ENCODE results near the gene LRRN3. TPM values are rescaled to one million over a fixed set of nuclear protein-coding genes. Genes with fewer than 3 reads are reported as not detected.

Gene LRRN3
- total and polyA plus RNA-seq, 4 donors, result 39.6 to 106 (median 78.3) TPM

GRCh38 chr7:111145472-111145871 is 54.5 kb downstream of the LRRN3 start:
- no peaks in the 10 kb centered on the region for H3K27me3 ChIP-seq (ENCODE audit: control insufficient read depth, insufficient read depth, low read length)
- H3K9me3 ChIP-seq (ENCODE audit: control insufficient read depth, insufficient read depth, low read length), result no peaks in the 10 kb centered on the region
- no peak for DNase-seq (ENCODE audit: low read depth in 4 of 6, low spot score in 6 of 6)
- H3K36me3 ChIP-seq (ENCODE audit: control insufficient read depth, insufficient read depth, low read length), result no peaks in the 10 kb centered on the region
- WGBS (ENCODE audit: insufficient coverage), result no CpG with 5 or more reads among the region's 2 CpGs
- H3K27ac ChIP-seq (ENCODE audit: low read depth, low read length), result no peak overlapping the region
- H3K4me1 ChIP-seq (ENCODE audit: control insufficient read depth, insufficient read depth, low read length), result no peaks in the 10 kb centered on the region
- H3K4me3 ChIP-seq (ENCODE audit: low read depth, low read length), result no peak overlapping the region

GRCh38 chr7:111146136-111146535 is 55.2 kb downstream of the LRRN3 start:
- Histone ChIP-seq H3K27me3 (ENCODE audit: control insufficient read depth, insufficient read depth, low read length) (no peaks in the 10 kb centered on the region), H3K27ac (ENCODE audit: low read depth, low read length) (no peak overlapping the region), H3K9me3 (ENCODE audit: control insufficient read depth, insufficient read depth, low read length) (no peaks in the 10 kb centered on the region), H3K4me1 (ENCODE audit: control insufficient read depth, insufficient read depth, low read length) (no peaks in the 10 kb centered on the region), H3K36me3 (ENCODE audit: control insufficient read depth, insufficient read depth, low read length) (no peaks in the 10 kb centered on the region), H3K4me3 (ENCODE audit: low read depth, low read length) (no peak overlapping the region)
- no peak for DNase-seq (ENCODE audit: low read depth in 4 of 6, low spot score in 6 of 6)

- no peaks in the 10 kb centered on the region for H3K36me3 ChIP-seq (ENCODE audit: control insufficient read depth, insufficient read depth, low read length)
- H3K4me3 ChIP-seq (ENCODE audit: low read depth, low read length), result no peak overlapping the region
- no peak for DNase-seq (ENCODE audit: low read depth in 4 of 6, low spot score in 6 of 6)
These were observed 57.0 kb downstream of the LRRN3 start for GRCh38 chr7:111147708-111148533.

GRCh38 chr7:111150709-111151108 is 59.8 kb downstream of the LRRN3 start:
- no CpG with 5 or more reads among the region's 1 CpG for WGBS (ENCODE audit: insufficient coverage)
- DNase-seq (ENCODE audit: low read depth in 4 of 6, low spot score in 6 of 6), result no peak
- Histone ChIP-seq H3K4me3 (ENCODE audit: low read depth, low read length) (no peak overlapping the region), H3K27ac (ENCODE audit: low read depth, low read length) (no peak overlapping the region), H3K9me3 (ENCODE audit: control insufficient read depth, insufficient read depth, low read length) (no peaks in the 10 kb centered on the region), H3K4me1 (ENCODE audit: control insufficient read depth, insufficient read depth, low read length) (no peaks in the 10 kb centered on the region), H3K36me3 (ENCODE audit: control insufficient read depth, insufficient read depth, low read length) (no peaks in the 10 kb centered on the region), H3K27me3 (ENCODE audit: control insufficient read depth, insufficient read depth, low read length) (no peaks in the 10 kb centered on the region)

More at GRCh38 chr7:111147708-111148533, 57.0 kb downstream of the LRRN3 start:
- Histone ChIP-seq H3K27ac (ENCODE audit: low read depth, low read length) (no peak overlapping the region), H3K9me3 (ENCODE audit: control insufficient read depth, insufficient read depth, low read length) (no peaks in the 10 kb centered on the region), H3K4me1 (ENCODE audit: control insufficient read depth, insufficient read depth, low read length) (no peaks in the 10 kb centered on the region), H3K27me3 (ENCODE audit: control insufficient read depth, insufficient read depth, low read length) (no peaks in the 10 kb centered on the region)
- WGBS (ENCODE audit: insufficient coverage), result no CpG with 5 or more reads among the region's 6 CpGs

GRCh38 chr7:111159426-111159825 is 68.5 kb downstream of the LRRN3 start:
- Histone ChIP-seq H3K36me3 (ENCODE audit: control insufficient read depth, insufficient read depth, low read length) (no peaks in the 10 kb centered on the region), H3K9me3 (ENCODE audit: control insufficient read depth, insufficient read depth, low read length) (peaks cover 2% of the 10 kb centered on the region), H3K27me3 (ENCODE audit: control insufficient read depth, insufficient read depth, low read length) (no peaks in the 10 kb centered on the region), H3K4me1 (ENCODE audit: control insufficient read depth, insufficient read depth, low read length) (no peaks in the 10 kb centered on the region), H3K4me3 (ENCODE audit: low read depth, low read length) (no peak overlapping the region), H3K27ac (ENCODE audit: low read depth, low read length) (no peak overlapping the region)
- DNase-seq (ENCODE audit: low read depth in 4 of 6, low spot score in 6 of 6), result no peak

- Histone ChIP-seq H3K27ac (ENCODE audit: low read depth, low read length) (no peak overlapping the region), H3K4me1 (ENCODE audit: control insufficient read depth, insufficient read depth, low read length) (no peaks in the 10 kb centered on the region), H3K27me3 (ENCODE audit: control insufficient read depth, insufficient read depth, low read length) (no peaks in the 10 kb centered on the region), H3K36me3 (ENCODE audit: control insufficient read depth, insufficient read depth, low read length) (no peaks in the 10 kb centered on the region), H3K9me3 (ENCODE audit: control insufficient read depth, insufficient read depth, low read length) (peaks cover 2% of the 10 kb centered on the region), H3K4me3 (ENCODE audit: low read depth, low read length) (no peak overlapping the region)
- no peak for DNase-seq (ENCODE audit: low read depth in 4 of 6, low spot score in 6 of 6)
These were observed 69.4 kb downstream of the LRRN3 start for GRCh38 chr7:111160297-111160696.

- Histone ChIP-seq H3K27me3 (ENCODE audit: control insufficient read depth, insufficient read depth, low read length) (no peaks in the 10 kb centered on the region), H3K9me3 (ENCODE audit: control insufficient read depth, insufficient read depth, low read length) (no peaks in the 10 kb centered on the region), H3K4me1 (ENCODE audit: control insufficient read depth, insufficient read depth, low read length) (no peaks in the 10 kb centered on the region), H3K36me3 (ENCODE audit: control insufficient read depth, insufficient read depth, low read length) (no peaks in the 10 kb centered on the region), H3K27ac (ENCODE audit: low read depth, low read length) (no peak overlapping the region), H3K4me3 (ENCODE audit: low read depth, low read length) (no peak overlapping the region)
- DNase-seq (ENCODE audit: low read depth in 4 of 6, low spot score in 6 of 6), result no peak
- 92% methylated on average over 3 of the region's 3 CpGs for WGBS (ENCODE audit: insufficient coverage)
These were observed 71.8 kb downstream of the LRRN3 start for GRCh38 chr7:111162692-111163091.

GRCh38 chr7:111164442-111164841 is 73.5 kb downstream of the LRRN3 start:
- H3K4me3 ChIP-seq (ENCODE audit: low read depth, low read length), result no peak overlapping the region

GRCh38 chr7:111168182-111168581 is 77.3 kb downstream of the LRRN3 start:
- H3K4me3 ChIP-seq (ENCODE audit: low read depth, low read length), result no peak overlapping the region
- H3K36me3 ChIP-seq (ENCODE audit: control insufficient read depth, insufficient read depth, low read length), result no peaks in the 10 kb centered on the region
- H3K9me3 ChIP-seq (ENCODE audit: control insufficient read depth, insufficient read depth, low read length), result no peaks in the 10 kb centered on the region
- H3K27me3 ChIP-seq (ENCODE audit: control insufficient read depth, insufficient read depth, low read length), result no peaks in the 10 kb centered on the region
- H3K27ac ChIP-seq (ENCODE audit: low read depth, low read length), result no peak overlapping the region
- H3K4me1 ChIP-seq (ENCODE audit: control insufficient read depth, insufficient read depth, low read length), result no peaks in the 10 kb centered on the region
- peak; percentile 20 to 95 (median 56) for DNase-seq (ENCODE audit: low read depth in 4 of 6, low spot score in 6 of 6)
- WGBS (ENCODE audit: insufficient coverage), result no CpG with 5 or more reads among the region's 2 CpGs

More at GRCh38 chr7:111164442-111164841, 73.5 kb downstream of the LRRN3 start:
- H3K27me3 ChIP-seq (ENCODE audit: control insufficient read depth, insufficient read depth, low read length), result no peaks in the 10 kb centered on the region
- no peaks in the 10 kb centered on the region for H3K36me3 ChIP-seq (ENCODE audit: control insufficient read depth, insufficient read depth, low read length)
- H3K27ac ChIP-seq (ENCODE audit: low read depth, low read length), result no peak overlapping the region
- H3K4me1 ChIP-seq (ENCODE audit: control insufficient read depth, insufficient read depth, low read length), result no peaks in the 10 kb centered on the region
- WGBS (ENCODE audit: insufficient coverage), result no CpG with 5 or more reads among the region's 1 CpG
- no peaks in the 10 kb centered on the region for H3K9me3 ChIP-seq (ENCODE audit: control insufficient read depth, insufficient read depth, low read length)
- DNase-seq (ENCODE audit: low read depth in 4 of 6, low spot score in 6 of 6), result no peak

- Histone ChIP-seq H3K36me3 (ENCODE audit: control insufficient read depth, insufficient read depth, low read length) (no peaks in the 10 kb centered on the region), H3K4me3 (ENCODE audit: low read depth, low read length) (no peak overlapping the region), H3K4me1 (ENCODE audit: control insufficient read depth, insufficient read depth, low read length) (no peaks in the 10 kb centered on the region), H3K9me3 (ENCODE audit: control insufficient read depth, insufficient read depth, low read length) (no peaks in the 10 kb centered on the region), H3K27ac (ENCODE audit: low read depth, low read length) (no peak overlapping the region), H3K27me3 (ENCODE audit: control insufficient read depth, insufficient read depth, low read length) (no peaks in the 10 kb centered on the region)
- peak in 1 of 6 donors; percentile 43 for DNase-seq (ENCODE audit: low read depth in 4 of 6, low spot score in 6 of 6)
- WGBS (ENCODE audit: insufficient coverage), result no CpG with 5 or more reads among the region's 2 CpGs
These were observed 81.8 kb downstream of the LRRN3 start for GRCh38 chr7:111172564-111173257.

Measured in spinal cord (tissue), 10 donors.